Activated CD8-positive, alpha-beta memory T cell treated with anti-CD3 and anti-CD28 coated beads for 48 hours (primary cell): ENCODE data around the gene ADAMTS10.
A peak's percentile ranks its signal among the peaks of the same experiment; 100 is the strongest.
"Not testable (repeated sequence)": the region's sequence is repeated elsewhere in the genome, so short reads cannot be mapped to it uniquely, and the experiment has no call there.

ENCODE experiments used
- DNase-seq, 3 experiments: peaks; one replicate each; pipeline ENCODE4 v3.0.0-alpha.2; 2020; ENCODE audit warnings: low read depth in 2 of 3, low spot score in 2 of 3

ADAMTS10 gene

DNA sequence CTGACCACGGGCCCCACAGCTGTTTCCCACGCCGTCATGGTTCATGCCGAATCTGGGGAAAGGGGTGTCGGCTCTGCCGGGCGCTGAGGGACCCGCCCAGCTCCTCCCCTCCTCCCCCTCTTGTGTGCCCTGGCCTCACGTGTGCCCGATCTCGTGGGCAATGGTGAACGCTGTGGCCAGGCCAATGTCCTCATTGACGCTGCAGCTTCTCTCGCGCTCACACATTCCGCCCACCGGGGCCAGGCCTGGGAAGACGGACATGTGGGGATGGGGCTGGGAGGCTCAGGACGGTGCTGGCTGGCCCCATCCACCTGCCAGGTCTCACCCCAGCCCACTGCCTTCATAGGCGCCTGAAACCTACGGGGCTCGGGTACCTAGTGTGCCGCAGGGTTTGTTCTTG, 14.3 kb downstream of the ADAMTS10 start:
- DNase-seq, result no peak

DNA sequence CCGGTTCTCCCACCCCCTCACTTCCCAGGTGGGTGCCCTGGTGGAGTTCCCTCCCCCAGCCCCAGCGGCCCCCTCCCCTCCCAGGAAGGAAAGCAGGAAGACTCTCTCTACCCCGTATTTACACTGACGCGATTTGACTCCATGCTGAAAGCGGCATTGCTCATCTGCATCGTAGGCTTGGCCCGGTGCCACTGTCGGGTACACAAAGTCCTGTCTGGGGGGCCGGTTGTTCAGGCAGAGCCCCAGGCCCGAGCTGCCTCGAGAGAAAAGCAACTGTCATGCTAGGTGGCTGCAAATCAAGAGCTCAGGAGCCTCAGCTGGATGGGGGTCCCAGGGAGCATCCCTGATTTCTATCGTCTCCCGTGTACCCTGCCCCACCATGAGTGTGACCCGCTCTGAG, 14.9 kb downstream of the ADAMTS10 start:
- no peak for DNase-seq

DNA sequence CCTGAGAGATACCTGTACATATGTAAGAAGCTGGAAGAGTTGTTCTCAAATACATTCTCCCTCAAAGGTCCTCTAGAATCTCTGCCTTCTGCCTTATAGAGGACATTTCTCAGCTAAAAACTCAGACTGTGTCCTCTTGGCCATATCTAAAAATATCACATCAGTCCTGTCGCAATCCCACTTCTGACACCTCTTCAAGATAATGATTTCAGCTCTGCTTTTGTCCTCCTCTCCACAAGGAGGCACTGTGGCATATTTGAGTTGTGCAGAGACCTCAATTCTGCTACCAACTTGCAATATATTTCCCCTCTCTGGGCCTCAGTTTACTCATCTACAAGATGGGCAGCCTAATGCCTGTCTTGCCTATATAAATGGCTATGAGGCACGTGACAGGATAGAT, 16.6 kb downstream of the ADAMTS10 start:
- DNase-seq, result no peak

DNA sequence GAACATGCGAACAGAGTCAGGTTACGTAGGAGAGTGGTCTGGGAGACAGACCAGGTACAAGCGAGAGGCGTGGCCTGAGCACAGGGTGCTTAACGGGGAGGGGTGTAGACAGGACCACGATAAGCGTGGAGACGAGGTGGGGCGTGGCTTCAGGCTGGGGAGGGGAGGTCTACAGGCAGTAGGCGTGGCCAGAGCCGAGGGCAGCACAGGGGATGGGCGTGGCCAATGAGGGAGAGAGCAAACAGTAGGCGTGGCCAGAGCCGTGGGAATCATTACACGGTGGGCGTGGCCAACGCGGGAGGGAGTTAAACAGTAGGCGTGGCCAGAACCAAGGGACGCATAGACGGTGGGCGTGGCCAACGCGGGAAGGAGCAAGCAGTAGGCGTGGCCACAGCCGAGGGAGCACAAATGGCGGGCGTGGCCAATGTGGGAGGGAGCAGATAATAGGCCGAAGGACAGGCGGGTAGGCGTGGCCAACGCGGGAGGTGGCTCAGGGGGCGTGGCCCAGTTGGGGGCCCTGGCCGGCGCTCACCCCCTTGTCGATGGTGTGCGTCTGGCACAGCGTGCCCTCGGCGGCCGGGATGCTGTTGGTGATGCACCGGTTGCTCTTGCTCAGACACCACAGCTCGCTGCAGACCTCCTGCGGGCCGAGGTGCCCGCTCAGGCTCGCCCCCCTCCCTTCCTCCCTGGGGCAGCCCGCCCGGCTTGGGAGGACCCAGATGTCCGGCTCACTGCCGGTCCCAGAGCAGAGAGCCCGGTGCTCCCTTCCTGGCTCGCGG, 18.1 kb downstream of the ADAMTS10 start:
- DNase-seq, result peak; percentile 81 to 96 (median 87)

DNA sequence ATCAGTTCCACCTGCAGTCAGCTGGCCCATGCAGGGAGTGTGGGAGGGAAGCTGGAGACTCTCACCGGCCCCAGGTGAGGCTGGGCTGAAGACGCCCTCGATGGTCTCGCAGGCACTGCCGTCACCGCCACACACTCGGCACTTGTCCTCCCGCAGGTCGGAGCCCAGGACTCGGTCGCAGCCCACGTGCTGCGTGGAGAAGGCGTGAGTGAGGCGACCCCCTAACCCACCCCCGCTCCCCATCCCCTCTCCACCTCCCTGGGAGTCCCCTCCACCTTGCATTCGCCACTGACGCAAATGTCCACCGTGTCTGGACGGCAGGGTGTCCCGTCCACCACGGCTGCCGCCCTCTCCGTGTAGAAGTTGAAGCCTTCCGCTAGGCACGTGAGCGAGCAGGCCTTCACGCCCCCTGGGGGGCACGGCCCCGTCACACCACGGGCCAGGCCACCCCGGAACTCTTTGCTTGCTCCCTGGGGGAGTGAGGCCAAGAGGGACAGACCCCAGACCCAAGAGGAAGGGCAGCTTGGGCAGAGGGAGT, 21.3 kb downstream of the ADAMTS10 start:
- DNase-seq, result no peak

DNA sequence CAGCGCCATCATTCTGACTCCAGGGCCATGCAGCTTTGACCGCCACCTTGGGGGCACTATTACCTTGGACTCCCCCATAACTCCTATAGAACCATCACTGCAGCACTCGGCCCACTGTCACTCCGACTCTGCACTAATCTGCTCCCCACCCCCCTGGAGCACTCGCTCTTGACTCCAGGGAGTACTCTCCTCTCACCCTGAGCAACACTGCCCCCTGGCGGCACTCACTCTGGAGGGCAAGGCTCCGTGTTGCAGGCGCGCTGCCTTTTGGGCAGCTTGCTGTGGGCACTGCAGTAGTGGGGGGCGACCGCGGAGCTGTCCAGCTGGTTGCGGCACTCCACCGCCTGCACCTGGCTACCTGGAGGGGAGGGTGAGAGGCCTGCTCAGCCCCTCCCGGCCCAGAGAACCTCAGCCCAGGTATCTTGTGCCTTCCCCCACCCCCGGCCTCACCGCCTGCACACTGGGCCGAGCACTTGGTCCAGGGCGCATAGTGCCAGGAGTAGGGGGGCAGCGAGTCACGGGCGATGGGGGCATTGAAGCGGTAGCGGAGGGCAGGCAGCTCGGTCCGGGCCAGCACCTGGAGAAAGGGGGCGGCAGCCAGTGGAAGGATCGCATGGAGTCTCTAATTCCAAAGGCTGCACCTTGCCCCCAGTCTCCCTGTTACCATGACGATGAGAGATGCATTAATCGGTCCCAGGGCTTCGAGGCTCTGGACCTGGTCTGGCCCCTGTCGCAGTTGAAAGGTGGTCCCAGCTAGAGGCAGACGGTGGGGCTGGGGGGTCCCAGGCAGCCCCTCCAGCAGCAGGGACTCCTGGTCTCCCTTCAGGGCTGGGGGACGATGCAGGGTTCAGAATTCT, 24.4 kb downstream of the ADAMTS10 start:
- DNase-seq, result peak in 1 of 3 experiments; percentile 38

DNA sequence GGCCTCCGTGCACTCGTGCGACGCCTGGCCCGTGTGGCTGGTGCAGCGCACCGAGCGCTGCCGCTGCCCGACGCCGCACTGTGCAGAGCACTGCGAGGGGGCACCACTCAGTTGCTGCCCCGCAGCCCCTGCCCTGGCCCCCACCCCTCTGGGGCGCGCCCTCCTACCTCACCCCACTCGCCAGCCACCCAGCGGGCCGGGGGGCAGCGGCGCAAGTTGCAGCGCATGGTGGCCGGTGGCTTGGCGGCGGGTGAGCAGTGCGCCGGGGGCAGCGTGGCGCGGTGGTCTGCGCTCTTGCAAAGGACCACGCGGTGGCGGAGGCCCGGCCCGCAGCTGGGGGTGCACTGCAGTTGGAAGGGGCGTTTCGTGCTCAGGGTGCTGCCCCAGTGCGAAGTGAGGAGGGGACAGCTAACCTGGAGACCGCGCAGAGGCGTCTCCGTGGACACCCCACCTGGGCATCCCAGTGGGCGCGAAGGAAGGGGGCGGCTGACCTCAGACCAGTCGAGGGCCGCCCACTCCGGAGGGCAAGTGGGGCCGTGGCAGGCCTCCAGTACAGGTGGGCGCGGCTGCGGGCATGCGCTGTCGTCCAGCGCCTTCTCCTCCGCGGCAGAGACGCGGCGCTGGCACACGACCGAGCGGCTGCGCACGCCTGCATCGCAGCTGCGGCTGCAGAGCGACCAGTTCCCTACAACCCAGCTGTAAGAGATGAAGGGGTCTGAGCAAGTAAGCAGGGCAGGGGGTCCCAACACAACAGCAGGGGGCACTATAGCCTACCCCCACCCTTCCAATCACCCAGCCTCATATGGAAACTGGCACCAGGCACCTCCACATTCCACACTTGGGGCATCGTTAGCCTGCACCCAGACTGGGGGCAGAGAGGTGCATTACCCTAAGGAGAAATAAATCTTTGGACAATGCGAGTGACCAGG, 25.3 kb downstream of the ADAMTS10 start:
- no peak for DNase-seq

DNA sequence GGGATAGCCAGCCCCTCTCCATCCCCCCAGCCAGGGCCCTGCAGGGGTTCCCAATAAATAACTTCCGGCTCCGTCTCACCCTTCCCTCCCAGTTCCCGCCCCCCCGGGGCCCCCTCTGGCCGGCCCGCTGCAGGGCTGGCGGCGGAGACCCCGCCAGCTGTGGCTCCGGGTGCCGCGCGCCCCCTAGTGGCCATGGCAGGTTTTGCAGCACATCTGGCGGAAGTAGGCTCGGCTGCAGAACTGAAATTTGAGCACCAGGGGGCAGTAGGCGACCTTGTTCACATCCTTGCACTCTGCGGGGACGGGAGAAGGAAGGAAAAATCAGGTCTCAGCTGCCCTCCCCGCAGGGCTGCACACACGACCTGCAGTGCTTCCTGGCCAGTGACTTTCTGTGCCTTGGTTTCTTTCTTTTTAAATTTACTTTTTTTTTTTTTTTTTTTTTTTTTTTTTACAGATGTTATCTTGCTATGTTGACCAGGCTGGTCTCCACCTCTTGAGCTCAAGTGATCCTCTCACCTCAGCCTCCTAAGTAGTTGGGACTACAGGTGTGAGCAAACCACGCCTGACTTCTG, 29.7 kb downstream of the ADAMTS10 start:
- DNase-seq, result peak; percentile 61 to 89 (median 87)

DNA sequence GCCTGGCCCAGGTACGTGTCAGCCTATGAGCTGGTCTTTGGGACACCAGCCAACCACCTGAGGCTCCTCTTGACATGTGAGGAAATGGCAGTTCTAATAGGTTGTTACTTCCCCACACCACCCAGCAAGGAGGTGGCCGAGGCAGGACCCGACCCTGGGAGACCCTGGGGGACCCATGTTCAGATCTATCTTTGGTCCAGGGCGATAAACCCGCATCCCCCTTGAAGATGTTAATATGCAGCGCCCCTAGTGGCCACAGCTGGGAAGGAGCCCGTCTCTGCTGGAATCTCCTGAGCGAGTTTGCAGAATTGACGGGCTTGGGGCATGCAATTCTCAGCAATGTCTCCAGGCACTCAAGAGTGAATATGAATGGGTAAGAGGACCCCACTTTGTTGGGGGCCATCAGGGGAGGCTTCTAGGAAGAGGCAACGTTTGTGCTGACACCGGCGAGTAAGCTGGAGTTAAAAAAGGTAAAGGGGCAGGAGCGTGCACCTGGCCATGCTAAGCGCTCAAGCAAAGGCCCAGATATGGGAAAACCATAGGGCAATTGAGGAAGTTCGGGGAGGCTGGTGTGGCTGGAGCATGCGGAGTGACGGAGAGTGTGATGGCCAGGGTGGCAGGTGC, 31.8 kb downstream of the ADAMTS10 start:
- peak in 2 of 3 experiments; percentile 79 to 87 for DNase-seq

DNA sequence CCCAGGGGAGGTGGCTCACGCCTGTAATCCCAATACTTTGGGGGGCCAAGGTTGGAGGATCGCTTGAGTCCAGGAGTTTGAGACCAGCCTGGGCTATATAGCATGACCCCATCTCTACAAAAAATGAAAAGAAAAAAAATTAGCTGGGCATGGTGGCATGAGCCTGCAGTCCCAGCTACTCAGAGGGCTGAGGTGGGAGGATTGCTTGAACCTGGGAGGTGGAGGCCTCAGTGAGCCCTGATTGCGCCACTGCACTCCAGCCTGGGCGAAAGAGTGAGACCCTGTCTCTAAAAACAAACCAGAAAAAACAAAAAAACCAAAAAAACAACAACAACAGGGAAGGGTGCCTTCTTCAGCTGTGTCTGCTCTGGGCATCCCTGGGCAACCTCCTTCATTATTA, 32.8 kb downstream of the ADAMTS10 start:
- DNase-seq, result no peak

DNA sequence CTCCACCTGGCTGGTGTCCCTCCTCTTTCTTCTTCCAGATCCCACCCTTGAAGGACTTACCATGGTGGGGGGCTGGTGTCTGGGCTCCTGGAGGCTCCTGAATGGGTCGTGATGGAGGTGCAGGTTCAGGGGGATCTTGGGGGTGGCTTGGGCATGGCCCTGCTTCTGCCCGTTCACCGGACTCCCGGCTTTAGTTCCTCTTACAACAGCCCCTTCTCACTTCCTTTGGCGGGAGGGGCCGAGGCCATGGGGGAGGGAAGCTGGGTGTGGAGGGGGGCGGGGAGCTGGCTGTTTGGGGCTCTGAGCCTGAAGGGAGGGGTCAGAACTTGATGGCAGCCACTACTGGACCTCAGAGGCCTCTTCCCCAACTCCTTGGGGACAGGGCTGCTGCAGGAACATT, 33.3 kb downstream of the ADAMTS10 start, which contains the start of gene MYO1F:
TSS of gene MYO1F (minus strand) at position 196 of the 400 bp plus-strand sequence. CDS start at position 63, 133 bp downstream.
- DNase-seq, result no peak

DNA sequence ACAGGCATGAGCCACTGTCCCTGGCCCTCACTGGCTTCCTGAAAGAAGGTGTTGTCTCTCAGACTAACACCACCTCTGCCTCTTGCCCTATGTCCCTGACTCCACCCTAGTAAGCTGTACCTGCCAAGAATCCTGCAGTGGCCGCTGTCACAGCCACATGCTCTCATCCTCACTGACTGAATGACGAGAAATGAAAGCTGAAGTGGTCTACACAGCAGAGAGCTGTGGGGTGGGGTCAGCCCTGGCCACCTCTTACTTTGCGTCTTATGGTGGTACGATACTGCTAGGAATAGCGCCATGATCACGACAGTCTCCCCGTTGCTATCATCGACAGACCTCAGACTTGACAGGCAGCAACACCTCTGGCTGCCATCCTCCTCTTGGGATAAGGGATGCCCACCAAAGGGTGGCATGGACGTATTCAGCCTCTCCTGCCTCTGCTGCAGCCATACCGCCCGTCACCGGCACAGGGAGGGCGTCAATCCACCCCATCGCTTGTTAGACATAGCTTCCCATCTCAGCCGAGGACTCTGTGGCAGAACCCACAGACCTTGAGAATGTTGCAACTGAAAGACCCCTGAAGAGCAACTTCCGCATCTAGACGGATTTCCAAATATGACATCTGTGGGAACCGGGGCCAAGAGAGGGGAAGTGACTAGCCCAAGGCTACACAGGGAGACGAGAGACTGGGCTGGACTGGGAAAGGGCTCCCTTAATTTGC, 34.1 kb downstream of the ADAMTS10 start:
- no peak for DNase-seq

DNA sequence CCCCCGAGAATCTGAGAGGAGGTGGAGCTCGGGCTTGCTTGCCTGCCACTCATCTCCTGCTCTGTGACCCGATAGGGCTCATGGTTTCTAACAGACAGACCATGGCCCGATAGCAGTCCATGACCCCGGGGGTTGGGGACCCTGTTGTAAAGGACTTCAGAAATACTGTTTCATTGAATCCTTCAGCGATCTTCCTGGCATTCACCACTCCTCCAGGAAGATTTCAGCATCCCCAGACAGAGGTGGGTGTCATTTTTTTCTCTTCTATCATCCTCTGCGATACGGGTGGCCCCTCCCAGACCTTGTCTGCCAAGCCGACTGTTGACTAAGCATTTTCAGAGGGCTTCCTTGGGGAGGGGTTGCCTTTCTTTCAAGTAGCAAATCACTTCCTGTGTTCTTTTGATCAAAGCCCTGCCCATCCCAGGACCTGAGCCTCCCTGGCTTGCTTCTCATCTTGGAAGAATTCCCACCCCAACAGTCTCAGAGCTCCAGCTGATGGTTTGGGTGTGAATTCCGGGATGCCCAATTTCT, 35.0 kb downstream of the ADAMTS10 start:
- no peak for DNase-seq

DNA sequence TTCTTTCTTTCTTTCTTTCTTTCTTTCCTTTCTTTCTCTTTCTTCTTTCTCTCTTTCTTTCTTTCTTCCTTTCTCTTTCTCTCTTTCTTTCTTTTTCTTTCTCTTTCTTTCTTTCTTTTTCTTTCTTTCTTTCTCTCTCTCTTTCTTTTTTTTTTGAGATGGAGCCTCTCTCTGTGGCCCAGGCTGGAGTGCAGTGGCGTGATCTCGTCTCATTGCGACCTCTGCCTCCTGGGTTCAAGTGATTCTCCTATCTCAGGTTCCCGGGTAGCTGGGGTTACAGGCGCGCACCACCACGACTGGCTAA, 35.9 kb downstream of the ADAMTS10 start:
- not testable (repeated sequence) for DNase-seq

DNA sequence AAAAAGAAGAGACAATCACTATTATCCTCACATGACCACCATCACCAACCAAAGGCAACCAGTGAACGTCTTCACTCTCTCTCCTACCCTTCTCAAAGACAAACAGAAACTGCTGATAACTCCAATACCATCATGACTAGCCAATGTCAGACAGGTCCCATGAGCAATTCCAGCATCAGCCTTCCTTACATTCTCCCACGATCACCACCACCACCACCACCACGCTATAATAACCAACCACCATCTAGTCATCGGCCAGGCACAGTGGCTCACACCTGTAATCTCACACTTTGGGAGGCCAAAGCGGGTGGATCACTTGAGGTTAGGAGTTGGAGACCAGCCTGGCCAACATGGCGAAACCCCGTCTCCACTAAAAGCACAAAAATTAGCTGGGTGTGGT, 37.2 kb downstream of the ADAMTS10 start:
- DNase-seq, result no peak

DNA sequence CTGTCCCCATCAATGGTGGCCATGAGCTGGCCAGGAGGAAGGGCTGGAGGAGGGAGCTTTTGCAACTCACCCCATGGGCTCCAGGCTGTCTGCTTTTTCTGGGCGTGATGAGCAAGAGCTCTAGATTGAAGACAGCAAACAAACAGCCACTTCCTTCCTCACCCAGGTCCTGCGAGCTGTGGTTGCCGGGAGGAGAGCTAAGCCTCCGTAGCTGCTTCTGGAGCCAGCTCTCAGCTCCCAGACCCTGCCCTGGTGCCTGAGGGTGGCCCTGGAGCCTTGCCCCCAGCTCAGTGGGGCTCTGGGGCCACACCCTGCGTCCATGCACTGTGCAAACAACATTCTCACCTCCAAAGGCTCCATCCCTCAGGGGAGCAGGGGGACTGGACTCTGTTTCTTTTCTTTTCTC, 39.5 kb downstream of the ADAMTS10 start:
- DNase-seq, result no peak

DNA sequence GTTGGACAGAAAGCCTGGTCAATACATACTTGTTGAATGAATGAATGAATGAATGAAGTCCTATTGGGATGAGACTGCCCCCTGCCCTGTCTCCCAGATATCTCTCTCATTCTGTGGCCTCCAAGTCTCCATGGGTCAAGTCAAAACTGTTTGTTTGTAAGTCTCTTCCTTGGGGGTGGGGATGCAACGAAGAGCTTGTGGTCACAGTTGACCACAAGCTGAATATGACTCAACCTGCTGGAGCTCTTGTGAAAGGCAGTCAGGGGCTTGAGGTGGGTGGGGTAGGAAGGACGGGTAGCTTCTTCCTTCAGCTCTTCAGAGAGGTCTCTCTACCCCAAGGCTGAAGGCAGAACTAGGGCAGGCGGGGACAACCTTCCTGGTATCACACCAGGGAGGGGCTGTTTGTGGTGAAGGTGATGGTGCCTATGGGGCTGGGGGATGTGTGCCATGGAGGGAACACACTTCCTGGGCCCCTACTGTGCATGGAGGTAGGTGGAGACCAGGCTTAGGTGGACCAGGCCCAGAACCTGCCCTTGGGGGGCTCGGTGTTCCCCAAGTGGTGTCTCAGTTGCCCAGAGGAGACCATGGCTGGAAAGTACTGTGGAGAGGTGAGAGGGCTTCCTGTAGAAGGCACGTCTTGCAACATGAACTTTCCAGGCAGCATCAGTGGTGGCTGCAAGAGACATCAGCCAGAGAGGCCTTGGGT, 41.3 kb downstream of the ADAMTS10 start:
- DNase-seq, result peak in 1 of 3 experiments; percentile 38

DNA sequence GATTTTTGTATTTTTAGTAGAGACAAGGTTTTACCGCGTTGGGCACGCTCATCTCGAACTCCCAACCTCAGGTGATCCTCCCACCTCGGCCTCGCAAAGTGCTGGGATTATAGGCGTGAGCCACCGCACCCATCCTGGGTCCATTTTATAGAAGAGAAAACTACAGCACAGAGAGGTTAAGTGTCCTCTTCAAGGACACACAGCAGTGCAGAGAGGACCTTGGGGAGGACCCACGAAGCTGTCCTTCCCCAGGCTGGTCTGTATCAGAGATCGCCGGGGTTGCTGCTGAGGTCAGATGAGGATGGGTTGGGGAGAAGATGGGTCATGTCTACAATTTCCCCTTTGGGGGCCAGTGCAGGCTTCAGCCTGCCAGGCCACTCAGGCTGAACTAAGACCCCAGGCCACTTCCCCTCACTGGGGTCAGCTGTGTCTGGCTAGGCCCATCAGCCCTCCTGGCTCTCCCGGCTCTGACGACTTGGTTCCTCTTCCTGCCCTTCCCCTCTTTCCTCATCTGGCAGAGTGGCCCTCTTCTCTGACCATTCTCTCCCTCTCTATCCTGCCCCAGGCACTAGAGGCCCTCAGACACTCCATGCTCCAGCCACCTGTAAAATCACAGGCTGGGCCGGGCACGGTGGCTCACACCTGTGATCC, 42.9 kb downstream of the ADAMTS10 start:
- DNase-seq, result no peak
